HG03575 (cell line): Measurements from ENCODE around the gene NOD2.

Source experiments
- ATAC-seq: cut with Tn5 transposase; IDR thresholded peaks from one replicate; pipeline ENCODE4 v1.9.1; 2021; ENCODE audit not compliant: unreplicated experiment, insufficient number of reproducible peaks, low FRiP score; ENCODE audit errors: extremely low read depth

Gene NOD2

GRCh38 chr16:50668368-50669008 is 24.9 kb upstream of the NOD2 start:
- no peak for ATAC-seq

DNA sequence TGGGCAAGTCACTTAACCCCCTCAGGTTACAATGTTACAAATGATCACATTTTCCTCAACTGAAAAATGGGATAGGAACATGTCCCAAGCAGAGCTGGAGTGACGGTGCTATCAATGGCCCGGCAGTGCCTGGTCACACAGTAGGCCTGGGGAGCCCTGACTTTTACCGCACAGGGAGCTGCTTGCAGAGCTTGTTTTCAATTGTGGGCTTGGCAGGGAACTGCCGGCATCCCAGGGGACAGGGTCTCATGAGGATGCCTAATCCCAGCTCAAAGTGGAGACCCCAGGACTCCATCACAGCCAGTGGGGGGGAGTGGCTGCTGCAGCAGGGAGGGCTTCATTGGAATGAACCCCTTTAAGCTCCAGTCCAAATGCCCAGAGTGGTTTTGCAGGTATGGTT is 23.7 kb upstream of the NOD2 start:
- ATAC-seq, result no peak

- ATAC-seq, result no peak
Measured at GRCh38 chr16:50670476-50670875, 22.9 kb upstream of the NOD2 start.

- ATAC-seq, result no peak
Measured at GRCh38 chr16:50671644-50672260, 21.7 kb upstream of the NOD2 start.

GRCh38 chr16:50673496-50674275 is 19.7 kb upstream of the NOD2 start:
- no peak for ATAC-seq

DNA sequence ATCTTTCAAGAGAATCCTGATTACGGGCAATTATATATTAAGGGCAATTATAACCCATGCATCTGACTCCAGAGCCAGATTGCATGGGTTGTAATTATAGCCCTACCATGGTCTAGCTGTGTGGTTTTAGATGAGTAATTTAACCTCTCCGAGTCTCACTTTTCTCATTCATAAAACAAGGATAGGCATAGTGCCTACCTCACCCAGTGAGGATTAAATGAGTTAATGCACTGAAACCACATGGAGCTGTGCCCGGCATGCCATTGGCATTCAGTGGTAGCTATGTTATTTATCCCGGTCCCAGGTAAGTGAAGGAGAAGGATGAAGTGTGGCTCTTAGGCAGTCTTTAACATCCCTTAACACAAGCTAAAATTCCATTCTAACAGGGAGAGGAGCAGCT is 18.6 kb upstream of the NOD2 start:
- no peak for ATAC-seq

DNA sequence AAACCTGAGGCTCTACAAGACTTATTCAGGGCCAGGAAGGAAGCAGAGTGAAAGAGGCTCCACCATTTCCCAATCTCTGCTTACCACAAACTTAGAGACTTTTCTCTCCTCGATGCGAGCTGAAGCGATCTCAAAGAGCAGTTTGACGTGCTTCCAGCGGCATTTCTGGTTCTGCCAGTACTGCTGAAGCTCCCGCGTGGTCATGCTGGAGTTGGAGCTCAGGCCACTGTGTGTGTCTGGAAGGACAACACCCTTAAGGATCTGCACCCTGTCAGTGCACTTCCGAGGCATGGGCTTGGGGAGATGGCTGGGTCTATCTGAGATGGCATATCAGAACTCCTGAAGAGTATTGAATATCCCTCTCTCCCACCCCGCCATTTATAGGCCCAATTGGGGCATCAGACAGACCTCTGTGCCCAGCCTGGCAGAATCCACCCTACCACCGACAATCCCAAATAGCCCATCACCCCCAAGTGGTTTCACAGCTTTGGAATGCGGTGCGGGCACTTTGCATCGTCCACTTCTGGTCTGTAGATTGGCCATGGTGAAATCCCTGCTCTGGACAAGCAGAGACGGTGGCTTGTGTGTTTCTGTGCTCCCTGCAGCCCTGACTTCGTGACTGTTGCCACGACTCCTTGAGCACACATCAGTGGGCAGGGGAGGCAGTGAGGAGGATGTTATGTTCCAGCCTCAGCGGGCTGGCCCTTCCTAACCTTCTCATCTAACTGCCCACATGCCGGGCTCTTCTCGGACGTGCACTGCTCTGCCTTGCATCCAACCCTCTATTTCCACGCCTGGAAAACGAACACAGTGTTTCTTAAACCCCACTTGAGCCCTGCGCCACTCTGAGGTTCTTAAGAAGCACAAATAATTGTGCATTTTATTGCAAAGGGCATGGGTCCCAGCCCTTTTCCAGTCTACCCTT is 17.5 kb upstream of the NOD2 start:
- ATAC-seq, result no peak

GRCh38 chr16:50676684-50677225 is 16.7 kb upstream of the NOD2 start:
- no peak for ATAC-seq

DNA sequence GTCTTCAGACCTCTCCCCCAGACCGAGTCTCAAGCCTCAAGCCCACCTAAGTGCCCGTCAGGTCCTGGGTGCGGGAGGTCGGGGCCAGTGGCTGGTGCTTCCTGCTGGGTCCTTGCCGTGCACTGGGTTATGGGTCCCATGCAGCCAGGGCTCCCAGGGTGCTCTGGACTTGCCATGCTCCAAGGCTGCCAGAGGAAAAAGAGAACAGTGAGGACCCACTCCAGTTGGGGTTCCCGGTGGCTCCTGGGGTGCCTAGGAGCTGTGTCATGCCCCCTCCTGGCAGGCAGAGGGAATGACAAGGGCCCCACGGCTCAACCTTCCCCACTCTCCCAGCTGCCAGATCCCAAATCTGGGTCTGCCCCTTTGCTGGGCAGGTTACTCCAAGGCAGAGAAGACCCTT is 16.1 kb upstream of the NOD2 start:
- ATAC-seq, result no peak

DNA sequence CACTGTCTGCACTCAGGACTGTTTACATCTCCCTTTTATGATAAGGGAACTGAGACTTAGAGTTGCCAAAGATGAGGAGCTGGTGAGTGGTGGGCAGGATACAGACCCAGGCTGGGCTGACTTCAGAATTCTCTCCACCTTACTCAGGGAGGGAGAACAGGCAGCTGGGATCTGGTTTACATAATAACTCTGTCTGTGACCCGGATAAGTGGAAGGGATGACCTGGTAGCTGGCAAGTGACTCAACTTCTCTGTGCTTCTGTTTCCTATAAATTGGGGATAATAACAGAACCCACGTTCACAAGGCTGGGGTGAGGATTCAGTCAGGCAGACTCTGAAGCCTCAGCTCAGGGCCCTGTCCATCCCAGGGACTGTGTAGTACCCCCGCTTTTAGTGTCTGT is 14.9 kb upstream of the NOD2 start:
- no peak for ATAC-seq

DNA sequence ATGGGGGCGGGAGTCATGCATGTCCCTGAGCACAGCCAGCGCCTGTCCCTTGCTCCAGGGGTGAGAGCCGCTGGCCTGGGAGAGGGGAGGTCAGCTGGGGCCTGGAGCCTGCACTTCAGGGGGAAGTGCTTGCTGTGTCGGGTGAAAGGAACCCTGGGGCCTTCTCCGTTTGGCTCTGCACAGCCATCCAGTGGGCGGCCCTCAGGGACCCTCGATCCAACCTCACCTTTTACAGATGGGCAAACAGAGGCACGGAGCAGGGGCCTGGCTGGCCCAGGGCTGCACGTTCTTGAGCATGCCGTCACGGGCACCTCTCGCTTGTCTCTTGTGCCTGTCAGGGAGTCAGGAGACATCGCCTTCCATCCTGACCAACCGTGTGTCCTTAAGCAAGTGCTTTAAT is 14.1 kb upstream of the NOD2 start:
- no peak for ATAC-seq

DNA sequence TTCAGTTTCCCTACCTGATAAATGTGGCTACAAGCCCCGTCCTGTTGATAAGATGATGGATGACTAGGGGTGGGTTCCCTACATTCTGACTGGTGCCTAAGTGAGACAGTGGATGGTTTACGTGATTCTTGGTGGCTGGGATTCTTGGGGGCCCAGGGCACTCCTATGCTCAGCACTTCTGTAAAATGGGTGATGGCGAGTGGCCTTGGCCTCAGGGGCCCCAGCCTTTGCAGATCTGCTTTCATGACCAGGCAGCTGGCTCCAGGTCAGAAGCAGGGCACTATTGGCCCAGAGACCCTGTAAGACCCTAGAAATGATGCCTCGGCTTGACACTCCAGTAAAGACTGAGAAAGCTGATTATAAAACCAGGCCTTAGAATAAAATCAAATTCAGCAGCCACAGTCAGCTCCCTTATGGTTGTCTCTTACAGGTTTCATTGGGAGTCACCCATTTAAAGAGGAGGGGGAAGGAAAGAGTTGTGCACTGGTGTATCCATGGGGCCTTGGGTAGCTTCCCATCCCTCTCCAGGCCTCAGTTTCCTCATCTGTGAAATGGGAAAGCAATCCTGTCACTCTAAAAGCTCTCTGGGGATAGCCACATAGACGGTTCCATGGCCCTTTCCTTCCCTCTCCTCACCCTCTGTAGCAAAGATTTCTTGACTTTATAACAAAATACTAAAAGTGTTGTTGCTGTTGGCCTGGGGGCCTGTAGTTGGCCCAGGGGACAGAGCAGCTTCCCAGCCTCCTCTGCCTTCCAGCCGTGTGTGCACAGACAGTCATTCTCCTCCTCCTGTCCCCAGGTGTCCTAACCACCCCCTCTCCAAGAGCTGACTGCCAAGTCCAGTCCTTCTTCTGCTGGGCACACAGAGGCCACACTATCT is 13.5 kb upstream of the NOD2 start:
- no peak for ATAC-seq

GRCh38 chr16:50680556-50680893 is 12.9 kb upstream of the NOD2 start:
- no peak for ATAC-seq

DNA sequence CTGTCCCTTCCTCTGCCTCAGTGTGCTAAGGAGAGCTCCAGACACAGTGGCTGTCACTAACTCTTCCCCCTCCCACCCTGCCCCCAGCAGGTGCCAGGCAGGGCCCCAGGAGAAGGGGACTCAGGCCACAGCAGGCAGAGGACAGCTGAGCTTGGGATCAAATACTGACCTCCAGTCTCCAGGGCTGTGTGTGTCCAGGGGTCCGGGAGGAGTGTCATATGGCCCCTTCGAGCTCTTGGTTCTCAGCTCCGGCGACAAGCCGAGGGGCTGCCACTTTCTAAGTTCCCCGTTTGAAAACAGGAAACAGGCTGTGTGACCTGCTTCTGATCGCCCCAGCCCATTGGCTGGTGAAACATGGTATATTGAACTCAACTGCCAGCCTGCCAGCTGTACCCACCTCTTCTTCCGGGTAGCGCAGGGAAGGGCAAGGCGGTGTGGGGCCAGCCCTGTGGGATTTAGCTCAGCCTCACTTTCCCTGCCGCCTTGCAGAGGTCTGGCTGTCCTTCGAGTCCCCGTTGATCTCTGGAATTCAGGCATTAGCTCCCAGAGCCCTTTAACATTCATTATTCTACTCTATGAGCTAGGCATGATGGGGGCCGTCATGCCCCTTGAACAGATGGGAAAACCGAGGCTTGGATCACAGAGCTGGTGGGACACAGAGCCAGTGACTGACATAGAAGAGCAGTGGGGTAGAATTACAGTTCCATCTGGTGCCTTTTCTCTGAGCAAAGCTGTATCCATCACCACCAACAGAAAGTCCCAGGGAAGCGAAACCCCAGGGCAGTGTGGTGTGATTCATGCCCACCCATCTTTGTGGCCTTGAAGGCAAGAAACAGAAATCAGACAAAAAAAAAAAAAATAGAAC is 12.2 kb upstream of the NOD2 start, which contains the start of gene SNX20:
SNX20 (minus strand) TSS at position 292 of the 865 bp plus-strand sequence. CDS start 3,786 bp downstream, outside the sequence.
- ATAC-seq, result no peak

- no peak for ATAC-seq
Measured at GRCh38 chr16:50683689-50684374, 9.6 kb upstream of the NOD2 start.

- ATAC-seq, result no peak
Measured at GRCh38 chr16:50684823-50685461, 8.5 kb upstream of the NOD2 start.
